ENCODE measurements around the gene CDRT15.
"Not testable (repeated sequence)": the region's sequence is repeated elsewhere in the genome, so short reads cannot be mapped to it uniquely, and the experiment has no call there.

Gene CDRT15

DNA sequence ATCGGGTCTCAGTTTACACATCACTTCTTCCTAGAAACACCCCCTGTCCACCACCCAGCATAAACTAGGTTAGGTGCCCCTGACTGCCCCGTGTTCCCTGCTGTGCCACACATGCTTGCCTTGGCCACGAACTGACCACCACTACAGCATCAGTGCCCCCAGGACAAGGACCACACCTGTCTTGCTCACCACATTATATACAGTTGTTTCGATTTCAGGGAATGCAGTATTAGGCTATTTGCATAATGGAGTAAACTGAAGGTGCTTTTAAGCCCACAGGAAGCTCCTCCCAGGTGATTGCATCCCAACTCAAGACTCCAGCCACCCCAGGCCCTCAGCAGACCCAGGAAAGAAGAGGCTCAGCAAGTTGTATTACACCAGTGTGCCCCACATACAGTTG, 50.2 kb downstream of the CDRT15 start:
- not testable (repeated sequence) for DNase-seq (ENCODE audit: low read depth in 2 of 2, low spot score in 1 of 2)
